ENCODE results near the gene EIF1AD.

- no peak for TF ChIP-seq POLR2AphosphoS5 (IDR thresholded peaks at IDR 0.05; ENCODE audit: low read depth)
- no peak for TF ChIP-seq CTCF (conservative IDR thresholded peaks at IDR 0.05; ENCODE audit: low read depth in 2 of 2)
- TF ChIP-seq EZH2phosphoT487 (IDR thresholded peaks at IDR 0.05; ENCODE audit: unreplicated experiment): no peak
- TF ChIP-seq EZH2 (IDR thresholded peaks at IDR 0.05; ENCODE audit: low read depth, unreplicated experiment): no peak
- TF ChIP-seq CREB1 (CRISPR knock-in tag; IDR thresholded peaks at IDR 0.05; ENCODE audit: low read depth): no peak
- TF ChIP-seq REST (IDR thresholded peaks at IDR 0.05; ENCODE audit: unreplicated experiment): no peak
- no peak for TF ChIP-seq ETS1 (IDR thresholded peaks at IDR 0.05)
Observed at GRCh38 chr11:65976216-65977176, 25.5 kb downstream of the EIF1AD start.
